Measurements from ENCODE around the gene ANG.
"Not testable (repeated sequence)": the region's sequence is repeated elsewhere in the genome, so short reads cannot be mapped to it uniquely, and the experiment has no call there.

ANG gene

DNA sequence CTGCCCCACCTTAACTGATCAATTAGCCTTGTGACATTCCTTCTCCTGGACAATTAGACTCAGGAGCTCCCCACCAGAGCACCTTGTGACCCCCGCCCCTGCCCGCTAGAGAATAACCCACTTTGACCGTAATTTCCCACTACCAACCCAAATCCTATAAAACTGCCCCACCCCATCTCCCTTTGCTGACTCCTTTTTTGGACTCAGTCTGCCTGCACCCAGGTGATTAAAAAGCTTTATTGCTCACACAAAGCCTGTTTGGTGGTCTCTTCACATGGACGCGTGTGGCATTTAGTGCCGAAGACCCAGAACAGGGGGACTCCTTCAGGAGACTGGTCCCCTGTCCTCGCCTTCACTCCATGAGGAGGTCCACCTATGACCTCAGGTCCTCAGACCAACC, 12.4 kb downstream of the ANG start:
- DNase-seq = not testable (repeated sequence)

DNA sequence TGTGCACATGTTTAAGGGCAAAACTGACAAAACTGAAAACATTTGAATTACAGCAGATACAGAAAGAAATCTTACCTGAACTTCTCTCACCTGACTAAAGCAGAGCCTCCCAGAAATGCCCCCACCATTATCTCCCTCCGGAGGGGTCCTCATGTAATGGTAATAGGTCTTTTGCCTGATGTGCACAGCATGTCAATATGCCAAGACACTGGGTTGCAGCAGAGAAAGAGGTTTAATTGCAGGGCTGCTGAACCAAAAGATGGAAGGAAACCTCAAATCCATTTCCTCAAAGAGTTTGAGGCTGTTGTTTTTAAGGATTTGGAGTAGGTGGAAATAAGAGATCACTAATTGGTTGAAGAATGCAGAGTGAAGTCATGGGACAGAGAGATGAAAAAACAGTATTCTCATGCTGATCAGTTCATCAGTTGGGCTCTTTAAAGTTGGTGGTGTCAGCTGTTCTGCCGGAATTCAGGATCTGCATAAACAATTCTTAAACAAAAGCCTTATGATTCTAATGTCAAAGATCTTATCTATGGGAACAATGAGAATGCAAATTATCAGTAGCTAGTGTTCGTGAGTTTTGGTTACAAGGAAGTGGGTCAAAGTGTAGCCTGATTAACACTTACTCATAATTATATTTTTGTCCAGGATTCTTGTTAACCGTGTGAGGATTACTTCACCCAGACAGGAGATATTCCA, 18.2 kb downstream of the ANG start:
- no peak for DNase-seq

DNA sequence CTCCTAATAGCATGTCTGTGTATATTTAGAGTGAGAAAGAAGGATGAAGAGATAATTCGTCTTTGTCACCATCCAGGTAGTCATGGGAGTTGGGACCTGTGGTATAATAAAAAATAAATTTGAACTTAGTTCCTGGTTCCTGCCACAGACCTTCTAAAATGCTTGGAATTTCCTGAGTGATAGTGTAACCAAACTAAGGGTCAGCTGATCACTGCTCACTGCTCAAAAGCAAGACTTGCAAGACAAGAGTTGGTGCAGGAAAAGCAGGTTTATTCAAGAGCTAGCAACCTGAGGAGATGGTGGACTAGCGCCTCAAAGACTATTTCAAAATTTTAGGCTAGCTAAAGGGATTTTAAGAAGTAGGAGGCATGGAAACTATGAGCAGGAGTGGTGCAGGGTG, 19.1 kb downstream of the ANG start:
- DNase-seq = no peak

DNA sequence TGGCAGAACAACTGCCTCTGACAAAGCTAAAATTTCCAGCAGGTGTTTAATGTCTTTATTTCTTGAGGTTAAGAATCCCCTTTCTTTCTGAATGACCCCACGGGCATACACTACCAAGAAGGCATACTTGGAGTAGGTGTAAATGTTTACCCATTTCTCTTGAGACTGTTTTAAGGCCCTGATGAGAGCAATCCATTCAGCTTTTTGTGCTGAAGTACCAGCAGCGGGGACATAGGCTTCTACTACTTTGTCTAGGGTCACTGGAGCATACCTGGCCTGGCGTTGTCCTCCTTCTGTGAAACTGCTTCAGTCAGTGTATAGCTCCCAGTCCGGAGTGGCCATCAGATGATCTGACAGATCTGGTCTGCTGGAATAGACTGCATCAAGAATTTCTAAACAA, 22.7 kb downstream of the ANG start:
- DNase-seq = no peak

DNA sequence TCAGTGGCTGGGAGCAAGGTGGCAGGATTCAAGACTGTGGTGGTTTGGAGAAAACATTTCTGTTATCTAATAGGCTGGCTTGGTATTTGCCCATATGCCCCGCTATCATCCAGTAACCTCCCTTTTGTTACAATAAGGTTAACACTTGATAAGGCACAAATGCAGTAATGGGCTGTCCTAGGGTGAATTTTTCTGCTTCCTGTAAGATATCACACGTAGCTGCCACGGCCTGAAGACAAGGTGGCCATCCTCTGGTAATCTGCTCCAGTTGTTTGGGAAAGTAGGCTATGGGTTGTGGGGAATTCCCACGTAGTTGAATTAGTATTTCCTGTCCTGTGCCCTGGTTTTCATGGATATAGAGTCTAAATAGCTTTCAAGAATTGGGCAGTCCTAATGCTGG, 23.1 kb downstream of the ANG start:
- no peak for DNase-seq

DNA sequence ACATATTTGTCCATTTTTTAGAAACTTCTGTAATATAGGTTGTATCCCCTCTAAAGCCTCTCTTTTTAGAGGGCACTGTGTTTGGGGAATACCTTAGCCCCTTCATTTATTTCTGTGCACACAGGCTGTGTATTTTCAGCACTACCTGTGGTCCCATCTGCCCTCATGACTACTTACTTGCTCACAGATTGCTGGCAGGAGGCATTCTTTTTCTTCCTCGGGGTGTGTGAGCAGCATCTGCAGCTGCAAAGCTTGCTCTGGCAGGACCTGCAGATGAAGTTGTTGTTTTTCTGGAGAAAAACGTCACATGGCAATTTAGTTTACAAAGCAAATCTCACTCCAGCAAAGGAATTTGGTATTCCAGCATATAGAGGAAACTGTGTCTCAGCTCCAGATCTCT, 24.3 kb downstream of the ANG start:
- no peak for DNase-seq

DNA sequence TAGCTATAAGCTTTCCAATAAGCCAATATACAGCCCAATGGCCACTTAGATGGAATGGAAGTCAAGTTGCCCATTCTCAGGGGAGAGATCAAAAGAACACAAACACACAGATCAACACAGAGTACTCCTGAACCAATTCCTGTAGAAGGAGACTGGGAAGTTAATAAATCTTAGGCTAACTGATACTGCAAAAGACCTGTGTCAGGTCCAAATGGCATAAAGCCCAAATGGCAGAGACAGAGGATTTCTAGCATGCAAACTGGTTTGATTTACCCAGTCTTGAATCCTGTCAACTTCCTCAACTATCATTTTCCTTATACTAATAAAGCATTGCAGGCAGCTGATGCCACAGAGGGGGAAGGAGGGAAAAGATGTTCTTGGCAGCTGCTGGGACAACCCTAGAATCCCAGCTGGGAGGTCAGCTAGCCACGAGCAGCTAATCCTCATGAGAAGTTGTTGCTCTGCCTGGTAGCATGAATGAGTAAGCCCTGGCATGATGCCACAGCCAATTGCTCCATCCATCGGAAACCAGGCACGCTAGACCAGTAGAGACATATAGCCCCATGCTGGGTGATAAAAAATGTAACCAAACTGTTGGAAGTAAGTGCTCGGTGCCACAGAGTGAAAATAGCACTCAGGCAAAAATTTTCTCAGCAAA, 26.2 kb downstream of the ANG start:
- no peak for DNase-seq

DNA sequence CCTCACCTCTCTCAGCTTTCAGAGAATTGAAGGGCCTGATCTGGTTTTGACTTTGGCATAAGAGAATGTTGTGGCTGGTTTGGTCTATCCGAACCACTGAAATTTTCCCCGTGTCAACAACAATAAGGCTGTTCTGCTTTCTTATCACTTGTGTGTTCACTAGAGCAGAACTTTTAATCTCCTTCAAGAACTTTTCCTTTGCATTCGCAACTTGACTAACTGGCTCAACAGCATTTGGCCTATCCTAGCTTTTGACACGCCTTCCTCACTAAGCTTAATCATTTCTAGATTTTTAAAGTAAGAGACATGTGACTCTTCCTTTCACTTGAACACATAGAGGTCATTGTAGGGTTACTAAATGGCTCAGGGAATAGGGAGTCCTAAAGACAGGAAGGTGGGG, 31.2 kb downstream of the ANG start:
- no peak for DNase-seq

DNA sequence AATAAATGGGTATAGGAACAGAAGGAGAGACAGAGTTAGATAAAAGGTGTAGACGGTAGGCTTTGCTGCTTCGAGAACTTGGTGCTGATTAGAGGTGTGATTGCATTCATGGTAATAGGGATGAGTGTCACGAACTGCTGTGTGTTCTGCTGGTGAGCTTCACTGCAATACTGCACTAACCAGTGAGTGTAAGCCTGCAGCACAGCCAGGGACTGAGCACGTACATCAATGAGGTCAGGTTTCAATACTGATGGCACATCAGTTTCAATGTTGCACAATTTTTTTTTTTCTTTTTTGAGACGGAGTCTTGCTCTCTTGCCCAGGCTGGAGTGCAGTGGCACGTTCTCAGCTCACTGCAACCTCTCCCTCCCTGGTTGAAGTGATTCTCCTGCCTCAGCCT, 32.2 kb downstream of the ANG start:
- DNase-seq = no peak

DNA sequence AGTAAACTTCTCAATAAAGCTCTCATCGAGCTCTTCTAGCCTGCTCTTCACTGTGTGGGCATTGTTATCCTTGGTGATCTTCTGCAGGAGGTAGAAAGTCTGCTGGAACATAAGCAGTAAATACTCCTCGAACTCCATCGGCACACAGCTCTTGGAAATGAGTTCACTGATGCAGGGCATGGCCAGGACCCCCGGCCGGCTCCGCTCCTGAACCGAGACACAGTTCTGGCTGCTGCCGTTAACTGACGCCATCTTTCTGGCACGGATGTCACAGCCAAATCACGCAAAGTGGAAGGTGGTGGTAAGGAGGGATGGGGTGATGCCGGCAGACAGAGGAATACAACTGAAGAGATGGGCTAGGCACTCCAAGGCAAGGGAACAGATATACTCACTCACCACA, 33.5 kb downstream of the ANG start:
- no peak for DNase-seq

DNA sequence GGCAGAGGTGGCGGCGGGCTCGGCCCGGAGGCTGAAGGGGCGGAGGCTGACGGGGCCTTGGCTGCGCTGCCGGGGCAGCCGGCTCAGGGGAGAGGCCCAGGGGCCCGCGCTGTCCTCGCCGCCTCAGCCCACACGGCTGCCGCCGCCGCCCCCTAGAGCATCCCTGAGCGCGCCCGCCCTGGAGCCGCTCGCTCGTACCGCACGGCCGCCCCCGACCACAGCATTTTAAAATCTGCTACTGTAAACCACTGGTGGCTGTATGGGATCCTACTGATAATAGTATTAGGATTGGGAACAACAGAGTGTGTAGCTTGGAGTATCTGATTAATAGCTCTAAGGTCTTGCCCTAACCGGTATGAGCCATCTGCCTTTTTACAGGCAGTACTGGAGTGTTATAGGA, 34.9 kb downstream of the ANG start:
- no peak for DNase-seq

DNA sequence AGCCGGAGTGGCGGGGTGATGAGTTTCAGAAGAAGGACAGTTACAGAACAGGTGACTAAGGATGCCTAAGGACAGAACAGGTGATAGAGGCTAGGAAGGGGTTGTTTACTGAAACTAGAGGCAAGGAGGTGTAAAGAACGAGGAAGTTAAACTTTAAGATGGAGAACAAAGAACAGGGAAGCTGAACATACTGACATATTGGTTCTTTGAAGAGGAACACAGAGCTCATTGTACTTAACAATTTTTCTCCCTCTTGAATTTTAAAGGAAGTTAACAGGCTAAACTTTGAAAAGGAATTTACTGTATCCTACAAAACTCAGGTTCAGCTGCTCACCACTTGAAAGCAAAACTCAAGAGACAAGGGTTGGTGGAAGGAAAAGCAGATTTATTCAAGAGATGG, 37.6 kb downstream of the ANG start:
- DNase-seq = not testable (repeated sequence)

DNA sequence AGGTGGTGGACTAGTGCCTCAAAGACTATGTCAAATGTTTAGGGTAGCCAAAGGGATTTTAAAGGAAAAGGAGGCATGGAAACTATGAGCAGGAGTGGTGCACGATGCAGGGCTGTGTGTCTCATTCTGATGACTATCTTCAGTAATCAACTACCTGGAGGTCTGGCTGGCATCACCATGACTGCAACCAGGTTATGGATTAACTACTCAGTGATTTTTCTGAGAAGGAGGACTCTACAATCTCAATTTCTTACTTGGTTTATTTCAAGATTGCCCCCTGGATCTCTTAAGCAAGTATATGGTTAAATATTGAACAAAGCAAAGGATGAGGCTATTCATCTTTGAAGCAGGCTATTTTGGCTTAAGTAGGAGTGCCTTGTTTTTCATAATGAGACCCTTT, 38.0 kb downstream of the ANG start:
- DNase-seq = no peak

DNA sequence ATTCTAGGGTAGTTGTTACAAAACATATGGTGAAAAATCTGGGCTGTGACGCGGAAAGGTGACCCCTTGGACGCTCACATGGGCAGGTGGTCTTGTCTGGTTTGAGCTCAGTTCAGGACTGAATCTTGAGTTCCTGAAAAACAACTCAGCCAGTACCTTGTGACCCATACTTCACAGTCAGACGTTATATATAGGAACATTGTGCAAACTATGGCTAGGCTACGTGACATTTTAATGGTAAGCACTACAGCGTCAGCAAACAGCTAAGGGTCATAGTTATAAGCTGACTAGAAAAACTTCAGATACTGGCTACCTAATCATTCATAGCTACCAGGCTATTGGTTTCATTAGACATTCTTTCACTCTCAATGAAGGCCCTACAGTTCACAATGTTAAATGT, 42.3 kb downstream of the ANG start:
- no peak for DNase-seq

DNA sequence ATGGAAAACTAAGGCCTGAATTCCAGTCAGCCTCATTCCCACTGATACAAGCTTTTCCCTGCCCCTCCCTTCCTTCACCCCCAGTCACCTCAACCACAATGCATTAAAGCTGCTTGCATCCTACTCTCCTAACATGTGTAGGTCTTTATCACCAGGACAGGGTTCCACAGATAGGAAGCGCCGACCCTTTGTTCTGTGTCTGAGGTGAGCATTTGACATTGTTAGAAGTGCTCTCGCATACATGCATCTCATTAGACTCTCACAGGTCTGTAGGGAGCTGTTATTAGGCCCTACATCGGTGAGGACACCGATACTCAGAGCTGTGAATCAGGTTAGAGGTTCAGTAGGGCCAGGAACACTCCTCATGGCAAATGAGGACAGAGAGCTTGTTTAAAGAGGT, 43.9 kb downstream of the ANG start:
- no peak for DNase-seq

DNA sequence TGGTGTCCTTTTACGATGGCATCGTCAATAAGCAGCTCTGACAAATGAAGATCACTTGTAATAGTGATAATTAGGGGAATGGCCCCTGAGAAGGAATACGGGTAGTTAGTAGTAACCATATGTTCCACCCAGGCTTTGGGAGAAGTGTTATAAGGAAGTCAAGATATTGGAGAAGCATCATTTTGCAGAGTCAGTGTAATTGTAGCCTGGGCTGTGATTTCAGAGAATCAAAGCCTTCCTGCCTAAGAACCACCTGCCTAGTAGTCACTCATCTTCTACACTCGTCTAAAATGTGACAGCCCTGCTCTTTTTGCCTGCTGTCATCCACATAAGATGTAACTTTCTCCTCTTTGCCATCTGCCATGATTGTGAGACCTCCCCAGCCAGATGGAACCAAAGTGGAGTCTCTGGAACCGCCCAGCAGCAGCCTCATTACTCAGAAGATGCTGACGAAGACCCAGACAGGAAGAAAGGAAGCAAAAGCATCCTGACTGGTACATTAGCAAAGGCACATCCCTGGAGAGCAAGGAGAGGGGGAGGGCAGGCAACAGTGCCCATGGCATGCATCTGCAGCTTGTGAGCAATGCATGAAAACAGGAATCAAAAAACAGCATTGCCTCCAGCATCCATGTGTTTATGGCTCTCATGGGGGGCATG, 44.5 kb downstream of the ANG start:
- DNase-seq = no peak

DNA sequence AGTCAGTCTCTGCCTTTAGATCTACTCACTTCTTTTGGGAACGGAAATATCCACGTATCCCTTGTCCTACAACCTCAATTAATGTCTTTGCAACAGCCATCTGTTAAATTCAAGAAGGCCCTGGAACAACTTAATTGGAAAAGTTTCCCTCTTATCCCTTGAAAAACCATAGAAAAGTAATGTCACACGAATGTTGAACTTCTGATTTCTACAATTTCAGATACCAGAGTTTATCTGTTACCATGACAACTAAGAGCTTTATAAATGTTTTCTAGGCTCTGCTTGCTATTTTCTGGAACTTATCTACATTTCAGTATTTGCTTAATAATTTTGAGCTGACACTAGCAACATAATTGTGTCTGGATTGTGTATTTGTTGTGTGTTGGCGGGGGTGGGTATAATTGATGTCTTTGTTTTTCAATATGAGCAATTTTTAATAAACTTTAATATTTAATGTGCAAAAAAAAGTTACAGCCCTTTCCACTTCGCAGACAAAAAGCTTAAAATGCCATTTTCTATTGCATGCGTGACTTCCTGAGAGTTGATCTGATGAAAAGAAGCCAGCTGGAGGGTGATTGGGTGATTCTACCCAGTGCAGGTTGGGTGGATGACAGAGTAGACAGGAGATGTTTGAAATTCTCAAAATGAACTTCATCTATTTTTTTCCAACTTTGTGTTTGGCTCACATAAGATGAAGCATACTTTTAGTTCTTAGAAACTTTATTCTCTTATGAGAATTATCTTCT, 45.3 kb downstream of the ANG start:
- DNase-seq = no peak

DNA sequence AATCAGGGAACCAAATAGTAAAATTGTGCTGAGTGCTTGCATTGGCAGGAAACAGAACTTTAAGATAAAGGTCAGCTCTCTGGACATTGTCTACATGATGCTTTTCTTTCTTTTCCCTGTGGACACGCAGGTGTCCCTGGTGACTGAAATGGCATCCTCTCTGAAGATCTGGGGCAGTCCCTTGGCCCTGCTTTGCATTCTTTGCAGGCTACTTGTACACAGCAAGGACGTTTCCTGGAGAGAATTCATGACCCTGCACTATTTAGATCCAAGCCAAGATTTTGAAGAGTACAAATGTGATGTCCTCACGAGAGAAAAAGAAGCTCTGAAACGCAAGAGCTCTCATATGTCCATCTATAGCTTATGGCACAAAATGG, 45.9 kb downstream of the ANG start:
- no peak for DNase-seq

DNA sequence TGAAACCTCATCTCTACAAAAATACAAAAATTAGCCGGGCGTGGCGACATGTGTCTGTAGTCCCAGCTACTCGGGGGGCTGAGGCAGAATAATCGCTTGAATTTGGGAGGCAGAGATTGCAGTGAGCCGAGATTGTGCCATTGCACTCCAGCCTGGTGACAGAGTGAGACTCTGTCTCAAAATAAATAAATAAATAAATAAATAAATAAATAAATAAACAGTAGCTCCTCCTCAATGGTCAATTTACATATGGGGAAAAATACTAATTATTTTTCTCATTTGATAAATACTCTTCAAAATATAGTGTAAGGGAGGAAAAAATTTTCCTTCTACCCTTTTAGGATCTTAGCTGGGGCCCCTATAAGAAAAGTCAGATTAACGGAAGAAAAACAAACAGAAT, 49.7 kb downstream of the ANG start:
- DNase-seq = not testable (repeated sequence)

DNA sequence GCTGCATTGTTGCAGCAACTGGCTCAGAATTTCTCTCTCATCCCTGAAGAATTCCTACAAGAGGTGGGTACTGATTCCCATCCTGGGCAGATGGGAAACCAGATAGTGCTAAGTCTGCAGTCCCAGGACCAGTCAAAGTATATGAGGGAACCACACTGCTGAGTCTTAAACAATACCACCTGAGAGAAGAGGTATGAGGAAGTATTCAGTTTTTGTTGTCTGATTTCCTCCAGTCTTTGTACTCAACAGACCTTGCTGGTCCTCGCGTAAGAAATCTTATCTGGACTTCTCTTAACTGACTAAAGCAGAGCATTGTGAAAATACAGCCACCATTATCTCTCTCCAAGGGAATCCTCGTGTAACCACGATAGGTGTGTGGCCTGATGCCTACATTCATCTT, 53.6 kb downstream of the ANG start:
- DNase-seq = no peak

DNA sequence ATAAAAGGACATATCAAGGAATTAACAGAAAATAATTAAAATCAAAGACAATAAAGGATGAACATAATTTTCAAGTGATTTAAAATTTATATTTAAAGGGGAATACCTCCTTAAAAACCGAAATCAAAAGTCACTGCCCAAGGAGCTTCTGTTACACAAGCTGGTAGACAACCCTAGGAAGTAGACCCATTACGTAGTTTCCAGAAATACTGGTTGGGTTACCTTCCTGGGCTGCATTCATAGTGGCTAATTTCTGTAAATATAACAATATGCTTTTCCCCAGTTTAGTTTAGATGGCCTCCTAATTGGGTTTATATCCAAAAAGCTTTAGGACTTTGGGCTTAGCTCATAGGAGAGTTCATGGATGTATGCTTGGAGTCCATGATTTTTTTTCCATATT, 55.0 kb downstream of the ANG start:
- DNase-seq = no peak
